Glutamatergic neuron (in vitro differentiated cells): ENCODE measurements around the gene NIFK. TPM values are rescaled to one million over a fixed set of nuclear protein-coding genes. Genes with fewer than 3 reads are reported as not detected.

Experiments
- DNase-seq: peaks from one replicate; pipeline ENCODE4 v3.0.0; 2022
- H3K27ac Mint-ChIP-seq: one replicate; pipeline ENCODE4 v1.8.0; 2020; ENCODE audit warnings: mild to moderate bottlenecking, mixed read lengths, inconsistent platforms; ENCODE audit not compliant: unreplicated experiment
- H3K27me3 Mint-ChIP-seq: one replicate; pipeline ENCODE4 v1.8.0; 2020; ENCODE audit warnings: mild to moderate bottlenecking, moderate library complexity, mixed read lengths, inconsistent platforms; ENCODE audit not compliant: unreplicated experiment
- H3K36me3 Mint-ChIP-seq: one replicate; pipeline ENCODE4 v1.8.0; 2020; ENCODE audit warnings: mild to moderate bottlenecking, mixed read lengths, inconsistent platforms; ENCODE audit not compliant: unreplicated experiment
- H3K4me1 Mint-ChIP-seq: one replicate; pipeline ENCODE4 v1.8.0; 2020; ENCODE audit warnings: mild to moderate bottlenecking, low read depth, mixed read lengths, inconsistent platforms; ENCODE audit not compliant: unreplicated experiment
- H3K4me3 Mint-ChIP-seq: one replicate; pipeline ENCODE4 v1.8.0; 2020; ENCODE audit warnings: mild to moderate bottlenecking, mixed read lengths, inconsistent platforms; ENCODE audit not compliant: unreplicated experiment
- H3K9me3 Mint-ChIP-seq: one replicate; pipeline ENCODE4 v1.8.0; 2020; ENCODE audit warnings: mild to moderate bottlenecking, moderate library complexity, mixed read lengths, inconsistent platforms; ENCODE audit not compliant: unreplicated experiment
- CTCF ChIP-seq: fragments of 200-600 bp; sonication (generic); IDR thresholded peaks from one replicate; pipeline ENCODE4 v1.5.0; 2021; ENCODE audit not compliant: partially characterized antibody, unreplicated experiment
- total RNA-seq: library from RNA; stranded (reverse); fragmentation: NEBNext Ultra II Directional; extraction: Animal tissue kit (Norgen Biotek cat#: 25700); gene quantifications from one replicate; pipeline ENCODE4 v1.2.1, GENCODE V29; 2021; ENCODE audit not compliant: unreplicated experiment

Gene NIFK
- total RNA-seq, 1 donor from 2014 or later: 38.5 TPM

- Mint-ChIP-seq H3K9me3 (peaks cover 3% of the 10 kb centered on the region), H3K36me3 (no peaks in the 10 kb centered on the region), H3K27me3 (peaks cover 3% of the 10 kb centered on the region), H3K4me1 (no peaks in the 10 kb centered on the region), H3K27ac (no peak overlapping the region), H3K4me3 (no peak overlapping the region)
- DNase-seq: no peak
- TF ChIP-seq CTCF: no peak
Measured at GRCh38 chr2:121748202-121748601, 11.5 kb upstream of the NIFK start.

GRCh38 chr2:121746071-121746578 is 9.4 kb upstream of the NIFK start:
- Mint-ChIP-seq H3K36me3 (no peaks in the 10 kb centered on the region), H3K4me3 (no peak overlapping the region), H3K27ac (no peak overlapping the region), H3K4me1 (no peaks in the 10 kb centered on the region), H3K9me3 (peaks cover 3% of the 10 kb centered on the region), H3K27me3 (no peaks in the 10 kb centered on the region)
- DNase-seq: no peak
- no peak for TF ChIP-seq CTCF

GRCh38 chr2:121741450-121741849 is 4.8 kb upstream of the NIFK start:
- no peaks in the 10 kb centered on the region for H3K36me3 Mint-ChIP-seq
- H3K4me3 Mint-ChIP-seq: no peak overlapping the region
- DNase-seq: no peak
- no peaks in the 10 kb centered on the region for H3K27me3 Mint-ChIP-seq
- H3K4me1 Mint-ChIP-seq: no peaks in the 10 kb centered on the region
- H3K27ac Mint-ChIP-seq: no peak overlapping the region
- H3K9me3 Mint-ChIP-seq: peaks cover 4% of the 10 kb centered on the region
- no peak for TF ChIP-seq CTCF

- Mint-ChIP-seq H3K27me3 (no peaks in the 10 kb centered on the region), H3K9me3 (peaks cover 4% of the 10 kb centered on the region)
- DNase-seq: no peak
Measured at GRCh38 chr2:121740973-121741372, 4.3 kb upstream of the NIFK start.

GRCh38 chr2:121736140-121736461 is 574 bp downstream of the NIFK start:
- Mint-ChIP-seq H3K9me3 (peaks cover 7% of the 10 kb centered on the region), H3K27ac (peak overlapping the region; percentile 87), H3K27me3 (peaks cover 2% of the 10 kb centered on the region), H3K4me3 (peak overlapping the region; percentile 90), H3K36me3 (no peaks in the 10 kb centered on the region), H3K4me1 (peaks cover 3% of the 10 kb centered on the region)
- no peak for TF ChIP-seq CTCF
- DNase-seq: no peak

More at GRCh38 chr2:121740973-121741372, 4.3 kb upstream of the NIFK start:
- Mint-ChIP-seq H3K4me1 (no peaks in the 10 kb centered on the region), H3K27ac (no peak overlapping the region), H3K36me3 (no peaks in the 10 kb centered on the region), H3K4me3 (no peak overlapping the region)
- no peak for TF ChIP-seq CTCF
